Measurements from ENCODE around the gene GRK2. TPM values are rescaled to one million over a fixed set of nuclear protein-coding genes. Genes with fewer than 3 reads are reported as not detected.

Gene GRK2
- total and polyA plus RNA-seq, 2 donors (not counting 1 experiment from before 2014, with no cell fraction given): 294 to 534 TPM

DNA sequence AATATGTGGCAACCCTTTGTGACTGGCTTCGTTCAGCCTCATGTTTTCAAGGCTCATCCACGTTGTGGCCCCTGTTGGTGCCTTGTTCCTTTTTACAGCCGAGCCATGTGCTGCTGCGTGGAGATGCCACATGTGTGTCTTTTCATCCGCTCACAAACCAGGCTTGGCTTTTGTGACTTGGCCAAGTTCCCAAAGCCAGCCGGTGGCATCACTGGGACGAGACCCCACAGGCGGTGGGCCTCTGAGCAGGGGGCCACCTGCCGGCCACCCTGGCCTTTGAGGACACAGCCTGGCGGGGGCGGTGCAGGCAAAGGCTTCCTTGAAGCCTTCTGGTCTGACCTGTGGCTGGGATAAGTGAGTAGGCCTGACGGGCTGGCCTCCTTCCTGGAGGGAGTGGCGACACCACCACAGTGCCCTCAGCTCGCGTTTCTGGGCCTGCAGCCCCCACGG, 10.5 kb downstream of the GRK2 start:
- 2% methylated on average over 16 of the region's 16 CpGs for WGBS (ENCODE audit: insufficient coverage)
- ChIA-PET CTCF (interaction anchor here (0.8 to 5.5 kb wide), 11 partner anchors 8 to 114 kb away, joined by 3 to 46 read pairs (median 4); partner anchors contain the start of genes ANKRD13D and GRK2), POLR2A (interaction anchor here (0.5 to 3.5 kb wide), 9 partner anchors 9 to 197 kb away, joined by 3 to 70 read pairs (median 12); partner anchors contain the start of genes ANKRD13D, GRK2 and POLD4)
- peak overlapping the region; percentile 46 for H2AFZ ChIP-seq (ENCODE audit: insufficient read depth, low read depth, low read length, poor library complexity, severe bottlenecking)
- peak overlapping the region; percentile 92 for H3K4me2 ChIP-seq (replicated peaks; ENCODE audit: low read depth, low read length, poor library complexity, severe bottlenecking)
- H3K9me3 Mint-ChIP-seq (ENCODE audit: insufficient read depth): no peaks in the 10 kb centered on the region
- ATAC-seq (ENCODE audit: low read depth) (no peak), DNase-seq (peak; percentile 64)
- H3K9me3 ChIP-seq (ENCODE audit: control extremely low read depth in 1 of 3, control insufficient read depth in 2 of 3, insufficient read depth in 1 of 3, low read length in 2 of 3): no peaks in the 10 kb centered on the region
- no peaks in the 10 kb centered on the region for H3K27me3 ChIP-seq (replicated peaks in 1 of 4; ENCODE audit: control extremely low read depth in 1 of 4, control insufficient read depth in 3 of 4, insufficient read depth in 4 of 4, low read length in 3 of 4)
- H3K4me3 ChIP-seq (ENCODE audit: control extremely low read depth in 1 of 5, extremely low read depth in 1 of 5, insufficient read depth in 1 of 5, low read depth in 2 of 5, low read length in 4 of 5): peak overlapping the region in 3 of 5 experiments; percentile 6 to 38 (median 37)
- H3K36me3 ChIP-seq (replicated peaks in 1 of 2; ENCODE audit: control extremely low read depth in 1 of 2, control insufficient read depth in 1 of 2, extremely low read depth in 1 of 2, insufficient read depth in 2 of 2, low read length in 1 of 2): peaks cover 0 to 78% of the 10 kb centered on the region in 2 experiments
- peak overlapping the region; percentile 54 for H3K9ac ChIP-seq (ENCODE audit: low read length)
- H3K27ac Mint-ChIP-seq: peak overlapping the region; percentile 95
- H3K4me1 ChIP-seq (ENCODE audit: control insufficient read depth in 2 of 2, insufficient read depth in 2 of 2, low read length in 2 of 2): peaks cover 88 to 91% of the 10 kb centered on the region in 2 donors
- H3K79me2 ChIP-seq (ENCODE audit: control insufficient read depth, insufficient read depth, low read length): peaks cover 100% of the 10 kb centered on the region
- peak overlapping the region; percentile 84 for H3K4me3 Mint-ChIP-seq
- peaks cover 75% of the 10 kb centered on the region for H4K20me1 ChIP-seq (ENCODE audit: control insufficient read depth, insufficient read depth, low read length, poor library complexity, severe bottlenecking)
- intact Hi-C loops (cut with micrococcal nuclease): loop anchor here (1.0 to 2.0 kb wide), 5 partner anchors 9 to 206 kb away; partner anchors contain the start of gene AIP
- H3K27ac ChIP-seq (ENCODE audit: low read length in 2 of 2): peak overlapping the region; percentile 76 to 82
- H3K27me3 Mint-ChIP-seq: no peaks in the 10 kb centered on the region
- peaks cover 81% of the 10 kb centered on the region for H3K4me1 Mint-ChIP-seq
- TF ChIP-seq, protein P1, sequence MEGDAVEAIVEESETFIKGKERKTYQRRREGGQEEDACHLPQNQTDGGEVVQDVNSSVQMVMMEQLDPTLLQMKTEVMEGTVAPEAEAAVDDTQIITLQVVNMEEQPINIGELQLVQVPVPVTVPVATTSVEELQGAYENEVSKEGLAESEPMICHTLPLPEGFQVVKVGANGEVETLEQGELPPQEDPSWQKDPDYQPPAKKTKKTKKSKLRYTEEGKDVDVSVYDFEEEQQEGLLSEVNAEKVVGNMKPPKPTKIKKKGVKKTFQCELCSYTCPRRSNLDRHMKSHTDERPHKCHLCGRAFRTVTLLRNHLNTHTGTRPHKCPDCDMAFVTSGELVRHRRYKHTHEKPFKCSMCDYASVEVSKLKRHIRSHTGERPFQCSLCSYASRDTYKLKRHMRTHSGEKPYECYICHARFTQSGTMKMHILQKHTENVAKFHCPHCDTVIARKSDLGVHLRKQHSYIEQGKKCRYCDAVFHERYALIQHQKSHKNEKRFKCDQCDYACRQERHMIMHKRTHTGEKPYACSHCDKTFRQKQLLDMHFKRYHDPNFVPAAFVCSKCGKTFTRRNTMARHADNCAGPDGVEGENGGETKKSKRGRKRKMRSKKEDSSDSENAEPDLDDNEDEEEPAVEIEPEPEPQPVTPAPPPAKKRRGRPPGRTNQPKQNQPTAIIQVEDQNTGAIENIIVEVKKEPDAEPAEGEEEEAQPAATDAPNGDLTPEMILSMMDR (IDR thresholded peaks at IDR 0.05): no peak
- no peak for TF ChIP-seq EZH2 (IDR thresholded peaks at IDR 0.05; ENCODE audit: borderline replicate concordance, insufficient read depth, low read depth, low read length, poor library complexity, severe bottlenecking)

Data from B cell (primary cell).